Astrocyte (in vitro differentiated cells and primary cell): ENCODE measurements around the gene C6orf141. TPM values are rescaled to one million over a fixed set of nuclear protein-coding genes. Genes with fewer than 3 reads are reported as not detected.

Experiments used
- DNase-seq: peaks from one replicate; pipeline ENCODE4 v3.0.0-alpha.2; 2010; ENCODE audit warnings: low read depth
- FAIRE-seq: peaks from 2 replicates; lab custom pipeline; 2011; peaks lifted over from hg19 to GRCh38; lab: Jason Lieb, UNC
- H2AFZ ChIP-seq: 2 replicates; pipeline ENCODE4 v1.6.0; 2012; ENCODE audit warnings: low read depth, low read length, inconsistent platforms
- H3K27ac ChIP-seq: 2 replicates; pipeline ENCODE4 v1.5.1; 2011; ENCODE audit warnings: low read depth, low read length, inconsistent platforms
- H3K27me3 ChIP-seq: 2 replicates; pipeline ENCODE4 v1.6.0; 2011; ENCODE audit warnings: low read length, inconsistent platforms; ENCODE audit not compliant: insufficient read depth
- H3K36me3 ChIP-seq: 2 replicates; pipeline ENCODE4 v1.5.1; 2011; ENCODE audit warnings: low read length, inconsistent platforms; ENCODE audit not compliant: insufficient read depth
- H3K4me1 ChIP-seq: 2 replicates; pipeline ENCODE4 v1.5.1; 2011; ENCODE audit warnings: low read length, inconsistent platforms; ENCODE audit not compliant: insufficient read depth
- H3K4me2 ChIP-seq: 2 replicates; pipeline ENCODE4 v1.6.0; 2012; ENCODE audit warnings: low read length, inconsistent platforms
- H3K4me3 ChIP-seq: 2 replicates; pipeline ENCODE4 v1.5.1; 2011; ENCODE audit warnings: low read depth, mild to moderate bottlenecking, low read length, inconsistent platforms; ENCODE audit not compliant: insufficient read depth
- H3K79me2 ChIP-seq: 2 replicates; pipeline ENCODE4 v1.6.0; 2012; ENCODE audit warnings: mild to moderate bottlenecking, low read length, inconsistent platforms; ENCODE audit not compliant: insufficient read depth
- H3K9ac ChIP-seq: 2 replicates; pipeline ENCODE4 v1.6.0; 2012; ENCODE audit warnings: mild to moderate bottlenecking, low read length, inconsistent platforms
- H3K9me3 ChIP-seq: 2 replicates; pipeline ENCODE4 v1.5.1; 2012; ENCODE audit warnings: low read depth, mild to moderate bottlenecking, low read length, inconsistent platforms; ENCODE audit not compliant: insufficient read depth
- H4K20me1 ChIP-seq: 2 replicates; pipeline ENCODE4 v1.6.0; 2012; ENCODE audit warnings: low read length, inconsistent platforms; ENCODE audit not compliant: insufficient read depth
- H3K27ac Mint-ChIP-seq: one replicate; pipeline ENCODE4 v1.8.0; 2021; ENCODE audit warnings: mild to moderate bottlenecking, mixed read lengths; ENCODE audit not compliant: unreplicated experiment
- H3K27me3 Mint-ChIP-seq: one replicate; pipeline ENCODE4 v1.8.0; 2021; ENCODE audit warnings: low read depth, mixed read lengths; ENCODE audit not compliant: unreplicated experiment
- H3K36me3 Mint-ChIP-seq: one replicate; pipeline ENCODE4 v1.8.0; 2021; ENCODE audit warnings: low read depth, mixed read lengths; ENCODE audit not compliant: unreplicated experiment
- H3K4me1 Mint-ChIP-seq: one replicate; pipeline ENCODE4 v1.8.0; 2021; ENCODE audit warnings: low read depth, mixed read lengths; ENCODE audit not compliant: unreplicated experiment
- H3K4me3 Mint-ChIP-seq: one replicate; pipeline ENCODE4 v1.8.0; 2021; ENCODE audit warnings: mild to moderate bottlenecking, moderate library complexity, mixed read lengths; ENCODE audit not compliant: unreplicated experiment
- H3K9me3 Mint-ChIP-seq: one replicate; pipeline ENCODE4 v1.8.0; 2021; ENCODE audit warnings: mild to moderate bottlenecking, mixed read lengths; ENCODE audit not compliant: unreplicated experiment
- EZH2 ChIP-seq: IDR thresholded peaks from 2 replicates; pipeline ENCODE4 v1.6.1; 2012; ENCODE audit warnings: mild to moderate bottlenecking, low read length, inconsistent platforms; ENCODE audit not compliant: insufficient read depth
- total RNA-seq: library from RNA; stranded (reverse); gene quantifications from 2 replicates; pipeline ENCODE4 v1.2.1, GENCODE V29; 2021
- TF ChIP-seq, protein P1 (sequence below): IDR thresholded peaks from 2 replicates; pipeline ENCODE4 v1.5.1; 2011; ENCODE audit warnings: low read depth, mild to moderate bottlenecking, inconsistent platforms, low read length, moderate library complexity; ENCODE audit not compliant: insufficient read depth

Gene C6orf141
- total RNA-seq, 1 donor from 2014 or later = 4.6 TPM

DNA sequence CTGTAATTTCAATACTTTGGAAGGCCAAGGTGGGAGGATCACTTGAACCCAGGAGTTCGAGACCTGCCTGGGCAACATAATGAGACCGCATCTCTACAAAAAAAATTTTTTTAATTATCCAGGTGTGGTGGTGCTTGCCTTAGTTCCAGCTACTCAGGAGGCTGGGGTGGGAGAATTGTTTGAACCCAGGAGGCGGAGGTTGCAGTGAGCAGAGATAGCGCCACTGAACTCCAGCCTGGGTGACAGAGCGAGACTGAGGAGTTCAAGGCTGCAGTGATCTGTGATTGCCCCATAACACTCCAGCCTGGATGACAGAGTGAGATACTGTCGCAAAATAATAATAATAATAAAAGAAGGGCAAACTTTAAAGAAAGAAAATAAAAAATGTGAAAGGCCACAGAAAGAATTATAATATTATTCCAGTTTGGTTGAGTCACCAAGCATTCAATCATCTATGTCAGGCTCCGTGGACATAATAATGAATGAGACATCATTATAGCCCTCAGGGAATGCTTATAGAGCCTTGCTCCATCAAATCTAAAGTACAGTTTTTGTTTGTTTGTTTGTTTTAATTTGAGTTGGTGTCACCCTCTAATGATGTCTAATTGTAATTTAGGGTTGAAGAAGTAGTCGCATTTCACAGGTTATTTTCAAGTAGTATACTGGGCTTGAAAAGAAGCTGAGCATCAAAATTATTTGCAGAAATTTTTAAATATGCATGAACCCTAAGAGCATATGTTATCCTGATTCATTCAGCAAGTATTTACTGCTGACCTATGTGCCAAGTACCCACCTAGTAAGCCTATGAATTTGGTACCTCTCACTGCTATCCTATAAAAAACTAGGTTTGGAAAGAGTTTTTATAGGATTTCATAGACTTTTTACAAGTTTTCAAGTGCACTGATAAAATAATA lies 35.6 kb upstream of the C6orf141 start:
- H3K27me3 ChIP-seq = no peaks in the 10 kb centered on the region
- Mint-ChIP-seq H3K27ac (no peak overlapping the region), H3K36me3 (no peaks in the 10 kb centered on the region), H3K4me1 (no peaks in the 10 kb centered on the region), H3K27me3 (no peaks in the 10 kb centered on the region), H3K4me3 (no peak overlapping the region), H3K9me3 (no peaks in the 10 kb centered on the region)
- H3K4me3 ChIP-seq = no peak overlapping the region
- no peak overlapping the region for H3K27ac ChIP-seq
- no peaks in the 10 kb centered on the region for H3K79me2 ChIP-seq
- no peak overlapping the region for H3K9ac ChIP-seq
- H4K20me1 ChIP-seq = no peaks in the 10 kb centered on the region
- no peaks in the 10 kb centered on the region for H3K4me1 ChIP-seq
- TF ChIP-seq EZH2 = no peak
- TF ChIP-seq, protein P1, sequence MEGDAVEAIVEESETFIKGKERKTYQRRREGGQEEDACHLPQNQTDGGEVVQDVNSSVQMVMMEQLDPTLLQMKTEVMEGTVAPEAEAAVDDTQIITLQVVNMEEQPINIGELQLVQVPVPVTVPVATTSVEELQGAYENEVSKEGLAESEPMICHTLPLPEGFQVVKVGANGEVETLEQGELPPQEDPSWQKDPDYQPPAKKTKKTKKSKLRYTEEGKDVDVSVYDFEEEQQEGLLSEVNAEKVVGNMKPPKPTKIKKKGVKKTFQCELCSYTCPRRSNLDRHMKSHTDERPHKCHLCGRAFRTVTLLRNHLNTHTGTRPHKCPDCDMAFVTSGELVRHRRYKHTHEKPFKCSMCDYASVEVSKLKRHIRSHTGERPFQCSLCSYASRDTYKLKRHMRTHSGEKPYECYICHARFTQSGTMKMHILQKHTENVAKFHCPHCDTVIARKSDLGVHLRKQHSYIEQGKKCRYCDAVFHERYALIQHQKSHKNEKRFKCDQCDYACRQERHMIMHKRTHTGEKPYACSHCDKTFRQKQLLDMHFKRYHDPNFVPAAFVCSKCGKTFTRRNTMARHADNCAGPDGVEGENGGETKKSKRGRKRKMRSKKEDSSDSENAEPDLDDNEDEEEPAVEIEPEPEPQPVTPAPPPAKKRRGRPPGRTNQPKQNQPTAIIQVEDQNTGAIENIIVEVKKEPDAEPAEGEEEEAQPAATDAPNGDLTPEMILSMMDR = no peak
- H3K9me3 ChIP-seq = no peaks in the 10 kb centered on the region
- FAIRE-seq (no peak), DNase-seq (no peak)
- no peaks in the 10 kb centered on the region for H3K36me3 ChIP-seq
- H3K4me2 ChIP-seq = no peak overlapping the region
- H2AFZ ChIP-seq = no peak overlapping the region

DNA sequence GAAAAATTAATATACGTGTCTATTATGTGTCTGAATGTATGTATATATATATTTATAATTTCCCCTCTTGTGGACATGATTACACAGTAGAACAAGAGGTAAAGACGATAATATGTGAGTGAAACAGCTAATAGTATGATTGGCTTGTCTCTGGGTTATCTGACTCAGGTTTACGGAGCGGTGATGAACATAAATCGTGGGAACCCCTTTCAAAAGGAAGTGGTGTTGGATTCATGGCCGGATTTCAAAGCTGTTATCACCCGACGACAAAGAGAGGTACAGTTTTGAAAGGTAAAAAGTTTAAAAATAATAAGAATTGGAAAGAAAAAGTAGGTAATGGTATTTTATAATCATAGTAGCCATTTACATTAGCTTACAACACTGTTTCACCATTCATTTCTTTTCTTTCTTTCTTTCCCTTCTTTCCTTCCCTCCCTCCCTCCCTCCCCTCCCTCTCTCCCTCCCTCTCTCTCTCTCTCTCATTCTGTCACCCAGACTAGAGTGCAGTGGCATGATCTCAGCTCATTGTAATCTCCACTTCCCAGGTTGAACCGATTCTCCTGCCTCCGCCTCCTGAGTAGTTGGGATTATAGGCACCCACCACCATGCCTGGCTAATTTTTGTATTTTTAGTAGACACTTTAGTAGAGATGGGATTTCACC lies 34.9 kb upstream of the C6orf141 start:
- H2AFZ ChIP-seq = no peak overlapping the region
- H3K27ac ChIP-seq = no peak overlapping the region
- Mint-ChIP-seq H3K36me3 (no peaks in the 10 kb centered on the region), H3K27me3 (no peaks in the 10 kb centered on the region), H3K4me3 (no peak overlapping the region), H3K9me3 (no peaks in the 10 kb centered on the region), H3K4me1 (no peaks in the 10 kb centered on the region), H3K27ac (no peak overlapping the region)
- no peaks in the 10 kb centered on the region for H3K4me1 ChIP-seq
- no peak overlapping the region for H3K4me2 ChIP-seq
- H3K9ac ChIP-seq = no peak overlapping the region
- TF ChIP-seq, protein P1 = no peak
- no peak for TF ChIP-seq EZH2
- FAIRE-seq = no peak
- no peak for DNase-seq
- H3K79me2 ChIP-seq = no peaks in the 10 kb centered on the region
- H3K36me3 ChIP-seq = no peaks in the 10 kb centered on the region
- H3K4me3 ChIP-seq = no peak overlapping the region
- no peaks in the 10 kb centered on the region for H4K20me1 ChIP-seq
- H3K9me3 ChIP-seq = no peaks in the 10 kb centered on the region
- H3K27me3 ChIP-seq = no peaks in the 10 kb centered on the region
